GM18502 (cell line): Measurements from ENCODE around the gene PLLP.

ENCODE experiments used
- ATAC-seq: cut with Tn5 transposase; IDR thresholded peaks from one replicate; pipeline ENCODE4 v1.9.1; 2021; ENCODE audit warnings: mild to moderate bottlenecking; ENCODE audit not compliant: unreplicated experiment, poor library complexity

Gene PLLP

DNA sequence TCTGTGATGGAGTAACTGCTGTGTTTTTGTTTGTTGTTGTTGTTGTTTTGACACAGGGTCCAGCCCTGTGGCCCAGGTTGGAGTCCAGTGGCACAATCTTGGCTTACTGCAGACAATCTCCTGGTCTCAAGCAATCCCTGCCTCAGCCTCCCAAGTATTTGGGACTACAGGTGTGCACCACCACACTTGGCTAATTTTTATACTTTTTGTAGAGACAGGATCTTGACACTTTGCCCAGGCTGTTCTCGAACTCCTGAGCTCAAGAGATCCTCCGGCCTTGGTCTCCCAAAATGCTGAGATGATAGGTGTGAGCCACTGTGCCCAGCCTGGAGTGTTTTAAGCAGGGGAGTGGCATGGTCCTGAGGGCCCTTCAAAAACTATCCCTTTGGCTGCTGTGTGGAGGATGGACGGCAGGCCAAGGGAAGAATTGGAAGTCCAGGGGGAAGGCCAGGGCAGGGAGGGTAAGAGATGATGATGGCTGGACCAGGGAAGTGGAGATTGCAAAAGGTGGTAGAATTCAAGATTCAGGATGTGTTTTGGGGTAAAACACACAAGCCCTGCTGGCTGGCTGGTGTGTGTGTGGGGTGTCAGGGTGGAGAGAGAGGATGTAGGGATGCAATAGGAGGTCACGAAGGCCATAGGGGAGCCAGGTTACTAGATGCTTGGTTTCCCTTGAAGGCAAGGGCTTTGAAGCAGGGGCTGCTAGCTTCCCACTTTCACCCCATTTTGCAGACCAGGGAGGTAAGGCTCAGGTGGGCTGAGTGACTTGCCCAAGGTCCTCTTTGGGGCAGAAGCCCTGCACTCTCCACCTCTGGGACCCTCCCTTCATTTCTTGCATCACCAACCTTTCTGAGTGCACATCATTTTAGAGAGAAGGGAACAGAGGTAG, 18.8 kb upstream of the PLLP start:
- ATAC-seq: no peak

DNA sequence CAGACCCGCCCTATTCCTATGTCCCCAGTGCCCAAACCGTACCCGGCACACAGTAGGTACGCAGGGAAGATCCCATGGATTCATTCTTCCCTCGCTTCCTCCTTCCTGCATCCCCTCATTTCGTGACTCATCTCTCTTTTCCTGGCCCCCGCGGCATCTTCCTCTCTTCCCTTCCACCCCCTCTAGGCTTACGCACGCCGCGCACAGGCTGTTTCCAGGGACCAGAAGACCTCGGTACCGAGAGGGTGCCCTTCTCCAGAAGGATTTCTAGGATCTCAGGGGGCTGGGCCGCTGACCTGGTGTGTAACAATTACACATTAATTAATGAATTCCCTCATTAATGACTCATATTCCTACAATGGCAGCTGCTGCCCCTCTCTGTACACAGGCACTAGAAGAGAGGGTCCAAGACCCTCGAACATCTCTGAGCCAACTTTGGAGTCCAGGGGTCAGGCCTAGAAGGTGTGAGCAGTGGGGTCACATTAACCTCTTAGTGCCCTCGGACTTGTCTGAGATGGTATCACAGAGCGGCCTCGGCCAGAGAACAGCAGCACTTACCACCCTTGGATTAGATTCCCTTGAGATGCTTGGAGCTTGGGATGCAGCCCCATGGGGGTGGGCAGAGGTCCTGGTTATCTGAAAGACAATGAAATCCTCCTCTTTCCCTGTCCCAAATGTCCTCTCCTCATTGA, 16.8 kb upstream of the PLLP start:
- ATAC-seq: no peak

- peak; percentile 77 for ATAC-seq
These were observed 16.1 kb upstream of the PLLP start for GRCh38 chr16:57300387-57301125.

DNA sequence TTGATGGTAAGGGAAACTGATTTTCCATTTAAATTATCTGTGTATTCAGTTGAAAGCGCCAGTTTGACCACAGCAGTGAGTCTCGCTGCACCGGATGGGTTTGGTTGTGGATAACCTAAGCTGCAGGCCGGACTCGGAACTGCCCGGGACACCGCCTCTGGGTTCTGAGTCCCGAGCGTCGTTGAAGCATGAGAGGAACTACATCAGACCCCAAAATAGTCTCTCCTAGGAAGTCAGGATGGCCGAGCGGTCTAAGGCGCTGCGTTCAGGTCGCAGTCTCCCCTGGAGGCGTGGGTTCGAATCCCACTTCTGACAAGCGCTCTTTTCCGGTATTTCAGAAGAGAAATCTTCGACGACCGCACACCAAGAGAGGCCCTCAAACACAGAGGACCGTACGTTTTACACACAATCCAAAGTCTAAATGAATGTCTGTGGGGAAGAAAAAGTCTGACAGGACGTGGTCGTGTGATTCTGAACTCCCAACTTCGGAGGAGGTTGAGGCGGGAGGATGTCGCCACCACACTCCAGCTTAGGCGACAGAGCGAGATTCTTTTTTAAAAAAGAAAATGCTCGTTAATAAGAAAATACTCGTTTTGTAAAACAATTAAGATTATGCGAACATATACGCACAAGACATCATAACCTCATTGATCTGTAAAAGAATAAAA, 15.4 kb upstream of the PLLP start:
- ATAC-seq: peak; percentile 59

DNA sequence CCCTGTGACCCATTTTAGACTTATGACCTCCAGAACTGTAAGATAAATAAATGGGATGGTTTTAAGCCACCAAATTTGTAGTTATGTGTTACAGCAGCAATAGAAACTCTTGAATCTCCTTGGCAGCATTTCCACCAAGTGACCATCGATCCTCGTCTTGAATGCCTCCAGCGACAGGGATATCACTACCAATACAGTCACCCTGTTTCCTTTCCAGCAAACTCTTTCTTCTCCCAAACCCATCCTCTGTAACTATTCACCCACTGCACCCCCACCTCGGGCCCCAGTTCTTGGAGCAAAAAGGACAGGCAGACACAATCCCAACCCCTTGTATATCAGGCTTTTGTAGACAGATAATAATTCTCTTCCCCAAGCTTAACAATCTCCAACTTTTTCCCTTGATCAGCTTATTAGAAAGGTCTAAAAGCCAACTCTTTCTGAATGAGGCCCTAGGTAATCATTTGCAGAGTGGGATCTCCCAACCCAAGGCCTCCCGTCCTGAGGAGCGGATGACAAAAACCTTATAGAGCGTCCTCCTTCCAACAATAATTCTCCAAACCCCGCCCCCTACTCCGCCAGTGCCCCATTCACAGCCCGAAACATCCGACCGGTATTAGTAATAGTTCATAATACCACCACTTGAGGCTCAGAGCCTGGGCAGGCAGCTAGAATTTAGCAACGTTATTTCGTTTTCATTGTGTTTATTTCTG, 14.7 kb upstream of the PLLP start:
- ATAC-seq: peak; percentile 27

- no peak for ATAC-seq
These were observed 13.4 kb upstream of the PLLP start for GRCh38 chr16:57297856-57298255.

GRCh38 chr16:57289391-57290257, 5.2 kb upstream of the PLLP start:
- no peak for ATAC-seq

- ATAC-seq: no peak
These were observed 907 bp upstream of the PLLP start for GRCh38 chr16:57285379-57285778.

- ATAC-seq: no peak
These were observed 486 bp upstream of the PLLP start for GRCh38 chr16:57284952-57285363.

- no peak for ATAC-seq
These were observed 588 bp downstream of the PLLP start for GRCh38 chr16:57283959-57284208.

DNA sequence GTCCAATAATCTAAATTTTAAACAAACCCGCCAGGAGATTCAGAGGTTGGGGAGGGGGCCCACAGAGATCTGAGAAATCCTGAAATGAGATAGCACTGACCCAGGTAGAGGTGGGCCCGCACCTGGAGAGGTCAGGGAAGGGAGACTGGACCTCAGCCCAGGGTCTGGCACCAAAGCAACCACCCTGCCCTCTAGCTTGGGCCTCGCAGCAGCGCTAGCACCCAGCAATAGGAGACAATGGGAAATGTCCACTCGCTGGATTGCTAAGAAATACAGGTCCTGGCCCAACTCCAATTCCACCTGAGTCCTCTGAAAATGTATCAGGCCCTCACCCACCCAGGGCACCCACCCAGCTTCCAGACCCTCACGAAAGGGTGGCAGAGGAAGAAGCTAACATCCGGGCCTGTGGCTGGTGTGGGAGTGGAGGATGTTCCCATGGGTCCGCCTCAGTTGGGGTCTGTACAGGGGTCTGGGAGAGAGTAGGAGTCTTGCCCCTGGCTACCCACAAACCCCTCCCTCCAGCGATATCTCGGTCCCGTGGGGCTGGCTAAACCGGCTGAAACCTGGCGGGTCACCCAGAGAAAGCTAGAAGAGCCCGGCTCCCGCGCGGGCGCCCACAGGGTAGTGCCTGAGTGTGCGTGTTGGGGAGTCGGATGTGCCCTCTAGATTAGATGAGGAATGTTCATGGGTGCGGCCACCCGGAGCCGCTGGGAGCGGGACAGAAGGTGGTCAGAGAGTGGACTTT, 1.1 kb downstream of the PLLP start:
- no peak for ATAC-seq

- ATAC-seq: no peak
These were observed 1.8 kb downstream of the PLLP start for GRCh38 chr16:57282510-57283213.

DNA sequence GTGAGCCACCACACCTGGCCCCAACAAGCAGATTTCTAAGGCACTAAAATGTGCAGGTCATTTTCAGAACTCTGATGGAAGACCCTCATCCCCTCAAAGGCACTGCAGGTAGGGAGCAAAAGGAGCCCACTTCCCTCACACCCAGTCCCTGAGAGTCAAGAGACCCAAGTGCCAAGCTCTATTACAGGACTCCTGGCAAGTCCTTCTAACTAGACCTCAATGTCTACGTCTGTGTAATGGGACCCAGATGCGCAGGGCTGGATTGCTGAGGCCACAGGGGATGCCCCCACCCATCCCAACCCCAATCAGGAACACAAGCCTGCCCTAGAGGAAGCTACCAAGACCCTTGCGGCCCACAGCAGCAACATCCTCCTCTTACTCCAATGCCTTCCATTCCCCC, 2.7 kb downstream of the PLLP start:
- ATAC-seq: no peak

DNA sequence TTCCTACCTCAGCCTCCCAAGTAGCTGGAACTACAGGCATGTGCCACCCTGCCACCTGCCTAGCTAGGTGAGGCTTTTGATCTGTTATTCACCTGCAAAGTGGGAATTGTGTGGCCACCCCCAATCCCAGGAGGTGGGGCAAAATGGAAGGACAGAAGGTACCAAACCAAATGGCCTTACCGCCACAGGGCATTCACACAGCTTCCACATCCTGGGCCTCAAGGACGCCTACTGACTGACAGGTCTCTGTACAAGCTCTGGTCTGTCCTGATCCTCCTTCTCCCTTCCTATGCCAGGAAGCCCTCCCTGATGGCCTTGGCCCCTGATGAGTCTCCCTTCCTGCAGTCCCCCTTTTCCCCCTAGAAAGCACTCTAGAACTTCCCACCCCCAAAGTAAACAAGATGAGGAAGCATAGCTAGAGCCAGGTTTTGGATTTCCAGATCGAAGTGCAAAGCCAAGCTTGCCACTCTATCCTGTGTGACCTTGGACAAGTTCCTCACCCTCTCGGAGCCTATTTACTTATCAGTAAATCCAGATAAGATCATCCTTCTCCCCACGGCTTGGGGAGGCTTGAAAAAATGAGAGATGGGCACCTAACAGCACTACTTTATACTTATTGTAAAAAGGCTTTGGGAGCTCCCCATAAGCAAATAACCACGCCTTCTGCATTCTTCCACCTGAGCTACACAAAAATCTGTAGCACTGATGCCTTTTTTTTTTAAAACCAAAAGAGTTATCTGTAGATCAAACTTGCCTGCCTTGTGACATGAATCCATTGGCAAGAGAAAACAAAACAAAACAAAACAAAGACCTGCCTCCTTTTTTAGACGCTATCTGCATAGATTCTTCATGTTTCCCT, 4.5 kb downstream of the PLLP start:
- ATAC-seq: no peak

GRCh38 chr16:57278494-57278893, 6.0 kb downstream of the PLLP start:
- ATAC-seq: no peak

DNA sequence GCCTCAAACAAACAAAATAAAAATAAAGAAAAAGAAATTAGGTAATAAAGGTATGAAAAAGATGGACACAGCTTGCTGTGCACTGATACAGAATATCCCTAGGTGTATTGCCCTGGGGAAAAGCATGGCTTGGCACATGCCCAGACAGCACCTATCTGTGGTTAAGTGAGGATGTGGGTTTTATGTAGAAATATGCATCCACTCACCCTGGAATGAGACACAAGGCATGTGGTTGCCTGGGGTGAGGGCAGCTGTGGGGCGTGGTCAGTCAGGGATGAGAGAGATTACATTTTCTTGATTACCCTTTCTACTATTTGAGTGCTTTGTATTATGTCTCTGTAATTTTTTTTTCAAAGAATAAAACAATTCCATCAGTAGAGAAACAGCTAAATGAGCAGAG, 6.9 kb downstream of the PLLP start:
- ATAC-seq: no peak

GRCh38 chr16:57276596-57276995, 7.9 kb downstream of the PLLP start:
- no peak for ATAC-seq
